Activated CD4-positive, alpha-beta T cell treated with anti-CD3 and anti-CD28 coated beads for 36 hours (primary cell): Measurements from ENCODE around the gene INIP. TPM values are rescaled to one million over a fixed set of nuclear protein-coding genes. Genes with fewer than 3 reads are reported as not detected.

ENCODE experiments used
- ATAC-seq: fragments of 200-7000 bp; cut with Tn5 transposase; one replicate; pipeline ENCODE4 v1.10.0; 2021; ENCODE audit warnings: mild to moderate bottlenecking, moderate library complexity
- CTCF ChIA-PET: fragments of 350-600 bp; sonication (Branson Sonifier 250); formaldehyde crosslinking; loops from one replicate; lab custom pipeline; 2021; ENCODE audit warnings: antibody characterized with exemption; lab: Charles Lee
- POLR2A ChIA-PET: fragments of 350-600 bp; sonication (Branson Sonifier 250); formaldehyde crosslinking; loops from one replicate; lab custom pipeline; 2021; ENCODE audit warnings: antibody characterized with exemption, inconsistent platforms; lab: Charles Lee
- DNase-seq: peaks from one replicate; pipeline ENCODE4 v3.0.0-alpha.2; 2020
- H3K27ac Mint-ChIP-seq: one replicate; pipeline ENCODE4 v1.8.0; 2021; ENCODE audit warnings: mixed read lengths
- H3K27me3 Mint-ChIP-seq: one replicate; pipeline ENCODE4 v1.8.0; 2021; ENCODE audit warnings: mixed read lengths
- H3K36me3 Mint-ChIP-seq: one replicate; pipeline ENCODE4 v1.8.0; 2021; ENCODE audit warnings: low read depth, mixed read lengths
- H3K4me1 Mint-ChIP-seq: one replicate; pipeline ENCODE4 v1.8.0; 2021; ENCODE audit warnings: mixed read lengths
- H3K4me3 Mint-ChIP-seq: one replicate; pipeline ENCODE4 v1.8.0; 2021; ENCODE audit warnings: mild to moderate bottlenecking, moderate library complexity, mixed read lengths
- H3K9me3 Mint-ChIP-seq: one replicate; pipeline ENCODE4 v1.8.0; 2021; ENCODE audit warnings: low read depth, mixed read lengths
- intact Hi-C, 2 experiments: fragments of 100-400 bp; cut with DNase I in 1 of 2; cut with micrococcal nuclease in 1 of 2; formaldehyde crosslinking; loops; one replicate each; pipeline versions ENCODE4 v1.14.2 to v1.15.1; 2022 to 2024; cut with DNase I, micrococcal nuclease
- total RNA-seq, 2 experiments: library from RNA; stranded (reverse); gene quantifications; one replicate each; pipeline ENCODE4 v1.2.3, GENCODE V29; 2021

INIP gene
- total RNA-seq, 2 experiments from 2014 or later: 37.3 to 37.7 TPM

- Mint-ChIP-seq H3K4me1 (peaks cover 75% of the 10 kb centered on the region), H3K27ac (peak overlapping the region; percentile 39), H3K36me3 (no peaks in the 10 kb centered on the region), H3K27me3 (no peaks in the 10 kb centered on the region), H3K4me3 (peak overlapping the region; percentile 4), H3K9me3 (no peaks in the 10 kb centered on the region)
- ChIA-PET POLR2A (interaction anchor here (0.6 kb wide), 1 partner anchor 15 kb away, joined by 3 read pairs; no protein-coding TSS in a partner anchor), CTCF (no interaction called here)
- DNase-seq: no peak
- intact Hi-C loops: loop anchor here (2.0 to 10.0 kb wide), 3 partner anchors 16 to 580 kb away; partner anchors contain the start of gene SUSD1 (in 1 of the 2)
- ATAC-seq: no peak
Measured at GRCh38 chr9:112755016-112755427, 37.1 kb upstream of the INIP start.

DNA sequence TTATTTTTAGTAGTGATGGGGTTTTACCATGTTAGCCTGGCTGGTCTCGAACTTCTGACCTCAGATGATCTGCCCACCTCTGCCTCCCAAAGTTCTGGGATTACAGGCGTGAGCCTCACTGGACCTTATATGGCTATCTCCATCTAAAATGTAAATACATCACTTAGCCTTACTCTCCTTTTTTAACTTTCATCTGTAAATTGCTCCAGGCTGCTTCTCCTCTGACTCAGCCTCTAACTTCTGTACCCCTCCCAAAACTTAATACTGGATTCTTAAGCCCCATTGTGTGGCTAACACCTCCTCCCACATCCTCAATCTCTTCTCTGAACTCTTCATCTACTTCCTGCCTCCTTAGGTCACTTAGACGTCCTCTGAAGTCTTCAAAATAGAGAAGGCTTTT is 36.7 kb upstream of the INIP start:
- peak; percentile 65 for DNase-seq
- ATAC-seq: peak; percentile 77
- CTCF ChIA-PET: no interaction called here
- Mint-ChIP-seq H3K27me3 (no peaks in the 10 kb centered on the region), H3K9me3 (no peaks in the 10 kb centered on the region), H3K4me1 (peaks cover 76% of the 10 kb centered on the region), H3K4me3 (peak overlapping the region; percentile 4), H3K36me3 (no peaks in the 10 kb centered on the region), H3K27ac (peak overlapping the region; percentile 39)
- POLR2A ChIA-PET: interaction anchor here (0.6 kb wide), 1 partner anchor 14 kb away, joined by 3 read pairs; no protein-coding TSS in a partner anchor
- intact Hi-C loops: loop anchor here (2.0 to 10.0 kb wide), 6 partner anchors 16 to 1943 kb away; partner anchors contain the start of genes SUSD1 (in 1 of the 2) and UGCG (in 1 of the 2)

GRCh38 chr9:112753725-112754124 is 35.8 kb upstream of the INIP start:
- POLR2A ChIA-PET: no interaction called here
- peak; percentile 49 for DNase-seq
- Mint-ChIP-seq H3K27ac (peak overlapping the region; percentile 5), H3K36me3 (no peaks in the 10 kb centered on the region), H3K4me1 (peaks cover 79% of the 10 kb centered on the region), H3K9me3 (no peaks in the 10 kb centered on the region), H3K27me3 (no peaks in the 10 kb centered on the region), H3K4me3 (no peak overlapping the region)
- CTCF ChIA-PET: no interaction called here
- peak; percentile 23 for ATAC-seq
- intact Hi-C loops: loop anchor here (2.0 to 10.0 kb wide), 6 partner anchors 17 to 1944 kb away; partner anchors contain the start of genes SUSD1 (in 1 of the 2) and UGCG (in 1 of the 2)

- no peak overlapping the region for H3K27ac Mint-ChIP-seq
- no peaks in the 10 kb centered on the region for H3K9me3 Mint-ChIP-seq
- ChIA-PET POLR2A (no interaction called here), CTCF (interaction anchor here (1.2 kb wide), 1 partner anchor 40 kb away, joined by 4 read pairs; no protein-coding TSS in a partner anchor)
- no peak overlapping the region for H3K4me3 Mint-ChIP-seq
- ATAC-seq (no peak), DNase-seq (peak; percentile 31)
- H3K36me3 Mint-ChIP-seq: no peaks in the 10 kb centered on the region
- no peaks in the 10 kb centered on the region for H3K27me3 Mint-ChIP-seq
- intact Hi-C loops: loop anchor here in 1 of 2 experiments (5.0 to 10.0 kb wide), 4 partner anchors 578 to 1945 kb away; partner anchors contain the start of genes SUSD1 and UGCG
- H3K4me1 Mint-ChIP-seq: peaks cover 78% of the 10 kb centered on the region
Measured at GRCh38 chr9:112752334-112753125, 34.6 kb upstream of the INIP start.

- CTCF ChIA-PET: no interaction called here
Measured at GRCh38 chr9:112751056-112751795, 33.3 kb upstream of the INIP start.

GRCh38 chr9:112750764-112751055 is 32.8 kb upstream of the INIP start:
- intact Hi-C loops: loop anchor here (1.0 to 10.0 kb wide), 9 partner anchors 32 to 1947 kb away; partner anchors contain the start of genes INIP (in 2 of the 2), KIAA1958 (in 1 of the 2), PTBP3 (in 1 of the 2) and SUSD1 (in 1 of the 2)
- peaks cover 67% of the 10 kb centered on the region for H3K4me1 Mint-ChIP-seq
- ChIA-PET CTCF (interaction anchor here (1.2 to 1.3 kb wide), 2 partner anchors 18 to 32 kb away, joined by 3 to 4 read pairs; partner anchors contain the start of gene INIP), POLR2A (no interaction called here)
- H3K4me3 Mint-ChIP-seq: no peak overlapping the region
- no peak overlapping the region for H3K27ac Mint-ChIP-seq
- H3K36me3 Mint-ChIP-seq: no peaks in the 10 kb centered on the region
- DNase-seq (no peak), ATAC-seq (no peak)
- H3K27me3 Mint-ChIP-seq: no peaks in the 10 kb centered on the region
- H3K9me3 Mint-ChIP-seq: no peaks in the 10 kb centered on the region

More at GRCh38 chr9:112751056-112751795, 33.3 kb upstream of the INIP start:
- H3K4me1 Mint-ChIP-seq: peaks cover 72% of the 10 kb centered on the region
- peak; percentile 70 for DNase-seq
- peak overlapping the region; percentile 75 for H3K4me3 Mint-ChIP-seq
- no peaks in the 10 kb centered on the region for H3K27me3 Mint-ChIP-seq
- H3K36me3 Mint-ChIP-seq: no peaks in the 10 kb centered on the region
- POLR2A ChIA-PET: no interaction called here
- peak; percentile 11 for ATAC-seq
- H3K9me3 Mint-ChIP-seq: no peaks in the 10 kb centered on the region
- no peak overlapping the region for H3K27ac Mint-ChIP-seq
- intact Hi-C loops: loop anchor here in 1 of 2 experiments (1.0 to 10.0 kb wide), 7 partner anchors 265 to 1946 kb away; partner anchors contain the start of genes KIAA1958, SUSD1 and UGCG

DNA sequence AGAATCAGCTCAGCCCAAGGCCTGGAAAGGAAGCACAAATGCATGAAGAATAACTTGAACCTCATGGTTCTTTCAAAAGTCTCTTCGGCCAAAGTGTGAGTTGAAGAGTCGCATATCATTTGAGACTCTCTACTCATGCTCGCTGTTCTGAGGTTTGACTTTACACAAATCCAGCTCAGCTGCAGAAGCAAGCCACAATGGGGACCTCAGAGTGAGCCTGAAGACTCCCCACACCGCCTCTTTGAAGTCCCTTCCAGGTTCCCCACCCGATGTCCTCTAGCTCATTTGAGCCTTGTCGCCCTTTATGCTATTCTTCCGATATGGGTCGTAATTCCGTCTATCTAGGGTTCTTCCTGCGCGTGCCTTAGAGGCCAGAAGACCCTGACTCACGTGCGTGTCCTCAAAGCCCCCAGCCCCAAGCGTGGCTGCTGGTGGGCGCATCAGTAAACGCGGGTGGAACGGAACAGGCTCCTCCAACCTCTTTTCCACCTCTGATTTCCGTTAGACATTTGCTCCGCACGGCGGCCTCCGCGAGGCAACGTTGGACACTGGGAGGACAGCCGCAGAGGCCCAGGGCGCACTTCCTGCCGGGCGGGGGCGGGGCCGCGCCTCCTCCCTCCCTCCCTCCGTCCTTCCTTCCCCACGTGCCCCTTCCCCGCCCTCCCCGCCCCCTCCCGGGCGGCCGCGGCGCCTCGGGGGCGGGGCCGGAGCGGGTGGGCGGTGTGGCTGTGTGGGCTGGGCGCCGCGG is 32.3 kb upstream of the INIP start, which contains the start of gene SNX30:
SNX30 (plus strand) TSS at position 745 of the 748 bp plus-strand sequence. CDS start 242 bp downstream, outside the sequence.
- ATAC-seq (peak; percentile 45), DNase-seq (peak; percentile 83)
- Mint-ChIP-seq H3K9me3 (no peaks in the 10 kb centered on the region), H3K36me3 (no peaks in the 10 kb centered on the region), H3K4me3 (peak within 1 kb of the TSS; percentile 83), H3K4me1 (peaks cover 62% of the 10 kb centered on the region), H3K27me3 (no peaks in the 10 kb centered on the region), H3K27ac (peak within 1 kb of the TSS; percentile 91)
- ChIA-PET POLR2A (no interaction called here), CTCF (interaction anchor here (0.9 to 1.3 kb wide), 4 partner anchors 18 to 259 kb away, joined by 3 to 4 read pairs (median 4); partner anchors contain the start of gene INIP)
- intact Hi-C loops: loop anchor here (1.0 to 10.0 kb wide), 8 partner anchors 32 to 1947 kb away; partner anchors contain the start of genes INIP (in 2 of the 2), PTBP3 (in 1 of the 2), SUSD1 (in 1 of the 2) and UGCG (in 1 of the 2)

DNA sequence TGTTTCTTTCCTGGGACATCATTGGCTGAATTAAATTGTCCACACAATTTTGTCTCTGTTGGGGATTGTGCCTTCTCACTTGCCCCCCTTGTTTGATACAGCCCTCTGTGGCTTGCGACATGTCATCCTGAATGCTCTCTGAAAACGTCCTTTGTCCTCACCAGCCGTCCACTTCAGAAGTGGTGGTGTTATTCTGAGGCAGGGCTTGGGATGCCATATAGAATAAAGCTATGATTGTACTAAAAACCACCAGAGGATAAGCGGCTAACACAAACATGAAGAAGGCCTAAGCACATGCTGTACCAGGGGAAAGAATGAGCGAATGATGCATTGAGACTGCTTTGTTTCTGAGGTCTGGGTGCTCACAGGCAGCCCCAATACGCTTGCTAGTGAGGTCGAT is 29.2 kb upstream of the INIP start:
- Mint-ChIP-seq H3K27ac (no peak overlapping the region), H3K9me3 (no peaks in the 10 kb centered on the region), H3K4me1 (peaks cover 32% of the 10 kb centered on the region), H3K4me3 (no peak overlapping the region), H3K36me3 (no peaks in the 10 kb centered on the region), H3K27me3 (no peaks in the 10 kb centered on the region)
- intact Hi-C loops: loop anchor here in 1 of 2 experiments (10.0 kb wide), 1 partner anchor 48 kb away; no protein-coding TSS in a partner anchor
- ATAC-seq: no peak
- ChIA-PET CTCF (interaction anchor here (0.8 kb wide), 1 partner anchor 46 kb away, joined by 3 read pairs; no protein-coding TSS in a partner anchor), POLR2A (no interaction called here)
- DNase-seq: no peak

DNA sequence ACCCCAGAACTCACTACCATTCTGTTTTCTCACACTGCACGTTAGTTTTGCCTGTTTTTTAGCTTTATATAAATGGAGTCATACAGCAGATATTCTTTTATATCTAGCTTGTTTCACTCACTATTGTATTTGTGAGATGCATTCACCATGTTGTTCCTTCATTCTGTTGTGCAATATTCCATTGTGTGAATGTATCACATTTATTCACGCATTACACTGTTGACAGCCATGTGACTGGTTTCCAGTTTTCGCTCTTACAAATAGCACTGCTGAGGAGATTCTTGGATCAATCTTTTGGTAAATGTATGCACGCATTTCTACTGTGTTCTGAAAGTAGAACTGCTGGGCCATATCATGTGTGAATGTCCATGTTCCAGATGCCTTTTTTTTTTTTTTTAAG is 26.3 kb upstream of the INIP start:
- ATAC-seq (no peak), DNase-seq (no peak)
- Mint-ChIP-seq H3K4me1 (peaks cover 21% of the 10 kb centered on the region), H3K27me3 (no peaks in the 10 kb centered on the region), H3K9me3 (peaks cover 2% of the 10 kb centered on the region), H3K27ac (no peak overlapping the region), H3K4me3 (no peak overlapping the region), H3K36me3 (no peaks in the 10 kb centered on the region)
- ChIA-PET CTCF (interaction anchor here (0.8 kb wide), 1 partner anchor 38 kb away, joined by 5 read pairs; no protein-coding TSS in a partner anchor), POLR2A (interaction anchor here (0.6 kb wide), 1 partner anchor 509 kb away, joined by 6 read pairs; no protein-coding TSS in a partner anchor)
- intact Hi-C loops: loop anchor here in 1 of 2 experiments (10.0 kb wide), 1 partner anchor 51 kb away; no protein-coding TSS in a partner anchor

- no peak for DNase-seq
- Mint-ChIP-seq H3K4me1 (peaks cover 18% of the 10 kb centered on the region), H3K4me3 (no peak overlapping the region), H3K27me3 (no peaks in the 10 kb centered on the region), H3K9me3 (peaks cover 2% of the 10 kb centered on the region), H3K27ac (no peak overlapping the region), H3K36me3 (no peaks in the 10 kb centered on the region)
- no peak for ATAC-seq
- CTCF ChIA-PET: interaction anchor here (0.8 kb wide), 1 partner anchor 39 kb away, joined by 5 read pairs; no protein-coding TSS in a partner anchor
- POLR2A ChIA-PET: no interaction called here
- intact Hi-C loops: loop anchor here in 1 of 2 experiments (10.0 kb wide), 1 partner anchor 51 kb away; no protein-coding TSS in a partner anchor
Measured at GRCh38 chr9:112743216-112743836, 25.4 kb upstream of the INIP start.
